ENCODE results near the gene FHL2.

FHL2 gene

DNA sequence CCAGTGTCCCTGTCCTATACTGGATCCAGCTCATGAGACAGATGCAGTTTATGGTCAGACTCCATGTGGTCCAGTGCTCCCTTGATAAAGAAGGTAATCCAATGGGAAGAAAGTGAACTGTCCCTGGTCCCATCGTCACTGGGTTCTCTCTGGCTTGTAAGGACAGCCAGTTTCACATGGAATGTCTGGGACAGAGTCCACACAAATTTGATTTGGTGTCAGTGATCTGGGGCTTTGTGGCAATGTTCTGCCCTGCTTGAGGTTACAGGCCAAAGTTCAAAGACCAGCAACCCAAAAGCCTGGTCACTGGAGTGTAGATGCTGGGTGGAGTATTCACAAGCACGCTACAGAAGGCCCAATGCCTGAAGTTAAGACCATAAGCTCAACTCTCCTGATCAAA lies 22.2 kb upstream of the FHL2 start:
- no peak for DNase-seq (ENCODE audit: low read depth in 2 of 2)

DNA sequence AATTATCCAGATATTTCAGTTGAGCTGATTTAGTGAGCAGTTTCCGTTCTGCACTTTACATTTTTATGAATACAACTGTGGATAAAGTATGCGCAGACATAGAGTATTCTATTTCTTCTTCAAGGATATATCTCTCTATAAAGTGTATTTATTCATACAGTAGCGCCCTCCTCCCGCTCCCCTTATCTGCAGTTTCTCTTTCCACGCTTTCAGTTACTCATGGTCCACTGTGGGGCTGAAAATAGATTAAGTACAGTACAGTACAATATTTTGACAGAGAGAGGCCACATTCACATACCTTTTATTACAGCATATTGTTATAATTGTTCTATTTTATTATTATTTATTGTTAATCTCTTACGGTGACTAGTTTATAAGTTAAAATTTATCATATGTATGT lies 19.7 kb upstream of the FHL2 start:
- DNase-seq (ENCODE audit: low read depth in 2 of 2) = no peak

DNA sequence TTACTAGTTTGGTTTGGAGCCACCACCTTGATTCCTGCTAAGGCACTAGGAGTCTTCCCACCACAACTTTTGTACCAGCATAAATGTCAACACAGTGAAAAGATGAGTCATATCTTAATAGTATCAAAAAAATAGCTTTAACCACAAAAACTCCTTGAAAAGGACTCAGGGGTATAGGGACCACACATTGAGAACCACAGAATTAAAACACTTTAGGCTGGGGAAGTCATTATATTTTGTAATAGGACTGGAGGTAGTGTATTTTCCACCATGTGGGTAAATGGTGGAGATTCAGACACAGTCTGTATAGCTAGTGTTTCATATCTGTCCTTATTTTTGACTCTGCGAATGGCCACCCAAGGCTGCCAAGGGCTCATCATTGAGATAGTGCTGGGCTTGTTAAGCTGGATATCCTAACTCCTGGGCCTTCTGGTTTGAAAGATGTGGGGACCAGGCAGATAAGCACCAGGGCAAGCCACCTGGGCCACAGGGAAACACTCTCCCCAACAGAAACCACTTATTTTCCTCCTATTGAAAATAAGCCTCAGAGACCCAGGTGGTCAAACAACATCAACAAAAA lies 19.1 kb upstream of the FHL2 start:
- no peak for DNase-seq (ENCODE audit: low read depth in 2 of 2)

DNA sequence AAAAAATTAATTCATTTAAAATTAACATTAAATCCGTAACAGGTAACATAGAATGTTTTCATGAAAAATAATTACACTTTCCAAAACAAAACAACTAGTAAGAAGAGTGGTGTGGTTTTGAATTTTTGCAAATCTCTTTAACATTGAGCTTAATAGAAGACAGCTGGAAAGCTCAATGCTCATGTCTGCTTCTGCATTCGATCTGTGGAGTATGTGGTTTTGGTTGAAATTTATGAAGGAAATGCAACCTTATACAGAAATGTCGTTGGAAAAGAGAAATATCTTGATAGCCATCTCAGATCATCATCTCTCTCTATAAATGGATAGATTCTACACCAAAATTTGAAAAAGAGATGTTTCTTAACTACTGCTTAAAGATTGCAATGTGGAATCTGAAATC lies 17.3 kb upstream of the FHL2 start:
- DNase-seq (ENCODE audit: low read depth in 2 of 2) = no peak

DNA sequence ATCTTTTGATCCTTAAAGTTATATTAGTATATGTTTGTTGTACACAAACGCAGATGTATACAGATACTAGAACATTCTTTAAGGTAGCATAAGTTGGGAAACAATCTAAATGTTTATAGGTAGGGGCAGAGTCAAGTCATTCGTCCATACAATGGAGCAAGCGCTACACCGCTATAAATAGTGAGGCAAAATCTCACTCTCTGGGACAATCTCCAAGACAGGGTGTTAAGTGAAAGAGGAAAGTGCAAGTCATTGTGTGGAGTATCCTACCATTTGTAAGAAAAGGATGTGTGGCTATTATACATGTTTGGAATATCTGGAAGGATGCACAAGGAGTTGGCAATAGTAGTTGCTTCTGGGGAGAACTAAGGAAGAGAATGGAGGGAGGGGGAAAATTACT lies 16.2 kb upstream of the FHL2 start:
- no peak for DNase-seq (ENCODE audit: low read depth in 2 of 2)

DNA sequence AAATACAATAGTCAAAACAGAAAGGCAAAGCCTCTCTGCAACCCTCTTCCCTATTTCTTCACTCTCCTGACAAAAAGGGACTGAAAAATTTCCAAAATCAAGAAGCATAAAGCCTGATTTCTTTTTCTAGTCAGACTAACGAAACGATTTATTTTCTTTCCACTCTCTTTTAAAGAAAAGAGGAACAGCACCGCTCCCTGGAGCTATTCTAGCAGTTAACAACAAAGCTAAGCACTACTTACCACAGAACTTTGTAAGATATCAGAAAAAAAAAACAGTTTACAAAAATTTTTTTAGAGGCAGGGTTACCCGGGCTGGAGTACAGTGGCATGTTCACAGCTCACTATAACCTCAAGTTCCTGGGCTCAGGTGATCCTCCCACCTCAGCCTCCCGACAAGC lies 14.4 kb upstream of the FHL2 start:
- DNase-seq (ENCODE audit: low read depth in 2 of 2) = no peak

DNA sequence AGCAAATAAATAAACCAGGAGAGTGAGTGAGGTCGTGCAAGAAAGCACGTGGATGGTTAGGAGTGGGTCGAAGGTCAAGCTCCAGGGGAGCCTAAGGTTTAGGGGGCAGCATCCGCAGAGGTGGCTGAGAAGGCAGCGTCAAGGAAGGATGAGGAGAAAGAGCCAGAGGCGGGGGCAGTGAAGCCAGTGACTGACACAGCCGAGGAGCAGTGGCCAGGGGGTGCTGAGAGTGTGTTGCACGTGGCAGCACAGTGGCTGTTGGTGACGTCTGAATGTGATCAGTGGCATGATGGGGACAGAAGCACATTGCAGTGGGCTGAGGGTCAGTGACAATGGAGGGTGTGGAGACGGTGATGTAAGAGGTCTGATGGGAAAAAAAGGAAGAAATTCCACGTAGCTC lies 13.7 kb upstream of the FHL2 start:
- DNase-seq (ENCODE audit: low read depth in 2 of 2) = no peak

DNA sequence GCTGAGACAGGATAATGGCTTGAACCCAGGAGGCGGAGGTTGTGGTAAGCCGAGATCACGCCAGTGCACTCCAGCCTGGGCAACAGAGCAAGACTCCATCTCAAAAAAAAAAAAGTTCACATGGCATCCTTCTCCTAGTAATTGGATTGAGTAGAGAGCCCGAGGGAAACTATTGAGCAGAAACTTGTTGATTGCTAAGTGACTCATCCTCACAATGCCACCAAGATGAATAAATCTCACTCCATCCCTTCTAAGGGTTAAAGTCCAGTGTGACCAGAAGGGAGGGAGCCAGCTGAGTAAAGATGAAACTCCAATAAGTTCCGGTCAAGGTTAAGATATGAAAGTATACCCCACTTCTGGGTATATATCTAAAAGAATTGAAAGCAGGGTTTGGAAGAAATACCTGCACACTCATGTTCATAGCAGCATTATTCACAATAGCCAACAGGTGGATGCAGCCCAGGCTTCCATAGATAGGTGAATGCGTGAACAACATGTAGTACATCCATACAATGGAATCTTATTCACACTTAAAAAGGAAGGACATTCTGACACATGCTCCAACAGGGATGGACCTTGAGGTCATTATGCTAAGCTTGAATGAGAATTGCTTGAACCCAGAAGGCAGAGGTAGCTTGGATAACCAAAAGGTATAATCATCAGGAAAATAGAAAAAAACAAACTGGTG lies 13.0 kb upstream of the FHL2 start:
- DNase-seq (ENCODE audit: low read depth in 2 of 2) = no peak

DNA sequence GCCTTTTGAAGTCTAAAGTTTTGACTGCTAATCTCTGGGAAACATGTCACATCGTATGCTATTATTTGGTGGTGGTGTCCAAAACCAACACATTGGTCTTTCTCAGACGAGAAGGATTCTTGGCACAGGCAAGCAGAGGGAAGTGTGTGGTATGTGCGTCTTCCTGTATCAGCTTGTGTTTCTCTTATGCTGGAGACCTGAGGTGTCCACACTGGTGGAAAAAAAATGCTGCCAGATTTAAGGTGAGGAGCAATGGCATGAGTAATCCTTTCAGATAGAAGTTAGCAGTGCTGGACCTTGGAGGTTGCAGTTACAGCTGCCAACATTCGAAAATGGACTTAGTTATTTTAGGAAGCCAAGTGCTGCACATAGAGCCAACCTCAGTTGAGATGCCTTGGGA lies 11.7 kb upstream of the FHL2 start:
- no peak for DNase-seq (ENCODE audit: low read depth in 2 of 2)

DNA sequence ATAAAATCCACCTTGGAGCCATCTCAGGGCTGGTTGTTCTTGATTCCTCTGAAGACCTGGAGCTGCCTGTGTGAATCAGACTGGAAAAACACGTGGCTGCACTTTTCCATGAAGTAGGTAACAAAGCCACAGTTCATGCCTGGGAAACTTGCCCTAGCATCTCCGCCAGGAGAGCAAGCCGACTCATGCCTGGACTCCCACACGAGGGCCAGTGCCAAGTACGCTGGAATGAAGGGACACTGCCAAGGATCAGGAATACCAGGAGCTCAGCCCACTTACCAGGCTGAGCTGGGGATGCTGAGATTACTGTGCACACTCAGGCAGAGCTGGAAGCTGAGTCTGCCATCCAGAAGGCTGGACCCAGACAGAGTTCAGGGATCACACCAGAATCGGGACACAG lies 10.9 kb upstream of the FHL2 start:
- no peak for DNase-seq (ENCODE audit: low read depth in 2 of 2)

DNA sequence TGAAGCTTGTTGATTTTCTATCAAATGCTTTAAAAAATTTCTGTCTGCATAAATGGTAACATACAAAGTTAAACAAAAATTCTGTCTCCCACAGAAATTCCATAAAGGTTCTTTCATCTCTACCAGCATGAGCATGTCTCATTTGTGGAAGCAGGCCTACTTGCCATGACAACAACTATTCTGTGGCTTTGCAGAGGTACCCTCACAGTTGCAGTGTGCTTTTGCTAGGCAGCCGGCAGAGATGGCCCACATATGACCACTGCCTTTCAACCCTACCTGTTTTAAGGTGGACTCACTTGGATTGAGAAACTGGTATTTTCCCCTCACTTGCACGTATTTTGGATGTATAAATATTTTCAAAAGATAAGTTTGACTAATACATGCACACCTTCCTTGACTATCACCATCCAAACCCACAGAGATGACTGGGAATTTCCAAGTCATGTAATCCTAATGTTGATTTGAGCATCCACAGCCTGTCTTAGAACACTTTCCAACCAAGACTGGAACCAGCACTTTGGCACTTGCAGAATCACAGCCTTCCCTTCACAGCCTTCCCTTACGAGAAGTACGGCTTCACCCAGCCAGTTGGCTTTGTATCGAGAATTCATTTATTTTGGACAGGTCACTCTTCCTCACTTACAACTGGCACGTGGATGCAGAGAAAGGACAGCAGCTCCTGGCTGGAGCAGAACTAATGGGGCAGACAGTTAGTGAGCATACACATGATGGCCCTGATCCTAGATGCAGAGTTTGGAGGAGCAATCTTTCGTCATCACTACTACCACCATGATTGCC lies 9.3 kb upstream of the FHL2 start:
- no peak for DNase-seq (ENCODE audit: low read depth in 2 of 2)

DNA sequence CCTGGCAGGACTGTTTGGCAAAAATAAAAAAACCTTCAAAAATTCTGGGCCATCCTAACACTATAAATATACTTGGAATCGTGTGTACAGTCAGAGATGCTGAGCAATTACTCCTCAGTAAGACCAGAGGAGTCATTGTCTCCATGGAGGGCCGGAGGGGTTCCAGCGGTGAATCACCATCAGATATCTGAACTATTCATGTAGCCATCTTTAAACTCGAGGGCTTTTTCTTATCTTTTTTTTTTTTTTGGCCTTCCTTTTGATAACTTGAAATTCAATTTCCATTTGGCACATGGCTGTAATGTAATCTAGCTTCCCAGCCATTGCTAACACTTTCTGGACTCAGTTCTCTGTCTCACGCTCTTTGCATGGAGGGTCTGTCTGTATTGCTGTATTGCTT lies 7.4 kb upstream of the FHL2 start:
- DNase-seq (ENCODE audit: low read depth in 2 of 2) = no peak

DNA sequence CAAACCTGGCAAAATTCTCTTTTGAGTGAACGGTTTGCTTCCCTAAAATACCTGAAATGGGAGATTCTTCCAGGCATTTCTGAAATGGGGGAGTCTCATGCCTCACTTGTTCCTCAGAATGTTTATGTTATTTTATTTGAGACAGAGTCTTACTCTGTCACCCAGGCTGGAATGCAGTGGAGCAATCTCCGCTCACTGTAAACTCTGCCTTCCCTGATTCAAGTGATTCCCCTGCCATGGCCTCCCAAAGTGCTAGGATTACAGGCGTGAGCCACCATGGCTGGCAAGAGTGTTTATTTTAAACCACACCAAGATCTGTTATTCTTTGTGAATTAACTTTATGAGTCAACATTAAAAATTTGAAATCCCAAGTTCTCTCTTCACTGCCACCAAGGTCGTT lies 6.4 kb upstream of the FHL2 start:
- no peak for DNase-seq (ENCODE audit: low read depth in 2 of 2)

DNA sequence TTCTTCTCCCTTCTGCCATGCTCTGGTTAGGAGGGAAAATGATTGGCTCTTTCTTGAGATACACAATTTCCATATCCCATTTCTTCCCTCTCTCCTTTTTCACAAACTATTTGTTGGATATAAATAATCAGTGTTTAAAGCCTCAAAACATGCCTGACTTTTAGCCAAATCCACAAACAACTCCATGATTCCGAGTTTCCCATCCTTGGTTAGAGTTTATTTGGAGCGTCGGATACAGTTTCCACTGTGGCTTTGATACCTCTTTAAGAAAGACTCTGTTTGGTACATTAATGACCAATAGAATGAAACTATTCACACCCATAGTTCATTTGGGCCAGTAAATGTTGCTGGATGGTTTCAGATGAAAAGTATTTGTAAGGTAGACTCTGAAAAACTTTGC lies 5.9 kb upstream of the FHL2 start:
- no peak for DNase-seq (ENCODE audit: low read depth in 2 of 2)

DNA sequence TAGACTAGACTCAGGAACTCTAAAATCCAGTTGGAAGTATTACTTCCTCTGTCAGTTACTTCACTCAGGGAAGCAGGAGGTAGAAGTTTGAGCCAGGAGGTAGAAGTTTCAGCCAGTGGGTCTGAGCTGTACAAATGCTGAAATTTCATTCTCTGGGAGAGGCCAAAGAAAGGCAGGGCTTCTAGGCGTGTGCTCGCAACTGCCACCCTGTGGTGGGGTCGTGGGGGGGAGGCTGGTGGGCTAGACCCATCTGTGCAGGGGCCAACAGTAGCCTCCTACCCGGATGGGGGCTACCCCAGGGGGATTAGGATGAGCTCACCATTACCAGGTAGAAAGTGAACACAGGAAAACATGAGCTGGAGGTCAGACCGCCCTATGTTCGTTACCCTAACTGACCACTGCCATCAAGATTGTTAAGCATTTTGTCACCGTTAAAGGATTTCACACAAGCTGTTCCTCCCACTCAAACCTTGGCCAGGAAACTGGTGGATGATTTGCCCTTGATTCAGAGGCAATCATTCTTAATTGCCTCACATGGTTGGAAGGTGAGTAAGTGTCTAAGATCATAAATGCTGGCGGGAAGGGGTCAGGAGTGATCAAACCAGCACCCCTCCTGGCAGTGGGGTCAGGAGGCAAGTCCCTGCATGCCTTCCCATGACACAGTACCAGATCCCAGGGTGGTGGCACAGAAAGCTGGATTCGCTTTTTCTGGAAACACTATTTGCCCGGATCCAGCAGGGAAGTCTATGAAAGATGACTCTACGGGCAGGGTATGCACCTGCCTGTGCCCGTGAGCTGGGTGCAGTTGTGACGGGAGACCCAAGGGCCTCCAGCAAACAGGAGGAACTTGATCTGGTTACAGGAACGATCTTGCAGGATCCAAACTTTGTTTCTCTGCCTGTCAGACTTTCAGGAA lies 5.2 kb upstream of the FHL2 start:
- DNase-seq (ENCODE audit: low read depth in 2 of 2) = no peak

DNA sequence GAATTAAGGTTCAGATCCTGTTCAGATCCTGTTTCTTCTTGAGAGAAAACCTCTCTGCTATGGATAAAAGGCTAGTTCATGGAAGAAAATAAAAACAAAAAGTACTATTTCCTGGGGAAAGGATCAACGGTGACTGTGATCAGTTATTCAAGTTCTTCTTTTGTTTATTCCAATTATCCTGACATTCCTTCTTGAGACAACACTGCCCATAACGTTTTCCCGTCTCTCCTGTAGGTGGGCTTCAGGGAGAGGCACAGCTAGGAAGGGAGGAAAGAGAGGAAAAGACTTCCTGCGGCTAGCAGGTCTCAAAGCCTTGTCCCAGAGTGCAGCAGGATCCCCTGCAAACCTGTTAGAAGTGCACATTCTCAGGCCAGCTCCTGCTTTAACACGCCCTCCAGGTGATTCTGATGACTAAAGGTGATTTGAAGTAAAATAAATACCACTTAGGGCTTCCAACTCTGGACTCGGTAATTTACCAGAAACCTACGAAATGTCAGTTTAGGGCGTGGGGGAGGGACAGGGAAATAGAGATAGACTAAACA lies 4.5 kb upstream of the FHL2 start:
- no peak for DNase-seq (ENCODE audit: low read depth in 2 of 2)

DNA sequence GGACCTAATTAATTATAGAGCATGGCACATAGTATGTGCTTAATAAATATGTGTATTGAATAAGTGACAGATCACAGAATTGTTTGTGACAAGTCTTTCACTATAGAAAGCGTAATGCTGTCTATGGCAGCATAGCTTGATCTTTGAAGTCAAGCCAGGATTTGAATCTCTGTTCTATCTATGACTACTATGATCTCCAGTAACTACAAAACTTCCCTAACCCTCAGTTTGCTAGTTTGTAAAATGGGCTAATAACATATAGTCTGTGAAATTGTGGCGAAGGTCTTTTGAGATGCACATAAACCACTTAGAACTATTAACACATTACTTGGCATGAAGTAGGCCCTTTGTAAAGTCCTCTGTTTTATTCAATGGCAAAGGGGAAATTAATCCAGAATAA lies 4.0 kb upstream of the FHL2 start:
- DNase-seq (ENCODE audit: low read depth in 2 of 2) = no peak

DNA sequence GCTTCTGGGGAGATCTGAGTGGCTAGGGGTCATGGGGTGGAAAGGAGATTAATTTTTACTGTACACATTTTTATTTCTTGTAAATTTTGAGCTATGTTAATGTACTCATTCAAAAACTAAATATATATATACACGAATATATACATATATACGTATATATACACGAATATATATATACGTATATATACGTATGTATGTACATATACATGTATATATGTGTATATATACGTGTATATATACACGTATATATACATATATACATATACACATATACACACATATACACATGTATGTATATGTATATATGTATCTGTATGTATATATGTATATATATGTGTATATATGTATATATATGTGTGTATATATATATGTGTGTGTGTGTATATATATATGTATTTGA lies 3.0 kb upstream of the FHL2 start:
- no peak for DNase-seq (ENCODE audit: low read depth in 2 of 2)

DNA sequence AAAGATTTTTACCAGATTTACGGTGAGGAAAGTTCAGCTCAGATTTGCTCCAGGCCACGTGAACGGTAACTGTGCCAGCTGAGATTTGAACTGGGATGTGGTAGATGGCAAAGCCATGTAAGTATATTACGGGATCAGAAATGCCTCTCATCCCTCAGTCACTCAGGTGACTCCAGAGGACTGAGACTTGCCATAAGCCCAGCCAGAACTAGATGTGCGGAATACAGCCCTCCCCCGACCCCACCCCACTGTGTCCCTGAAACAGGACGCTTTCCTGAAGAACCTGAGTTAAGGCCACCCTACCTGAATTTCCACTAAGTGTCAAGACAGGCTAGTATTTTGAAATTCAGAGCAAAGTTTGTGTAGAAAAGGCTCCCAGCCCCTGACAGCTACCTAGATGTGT lies 1.3 kb upstream of the FHL2 start:
- no peak for DNase-seq (ENCODE audit: low read depth in 2 of 2)

DNA sequence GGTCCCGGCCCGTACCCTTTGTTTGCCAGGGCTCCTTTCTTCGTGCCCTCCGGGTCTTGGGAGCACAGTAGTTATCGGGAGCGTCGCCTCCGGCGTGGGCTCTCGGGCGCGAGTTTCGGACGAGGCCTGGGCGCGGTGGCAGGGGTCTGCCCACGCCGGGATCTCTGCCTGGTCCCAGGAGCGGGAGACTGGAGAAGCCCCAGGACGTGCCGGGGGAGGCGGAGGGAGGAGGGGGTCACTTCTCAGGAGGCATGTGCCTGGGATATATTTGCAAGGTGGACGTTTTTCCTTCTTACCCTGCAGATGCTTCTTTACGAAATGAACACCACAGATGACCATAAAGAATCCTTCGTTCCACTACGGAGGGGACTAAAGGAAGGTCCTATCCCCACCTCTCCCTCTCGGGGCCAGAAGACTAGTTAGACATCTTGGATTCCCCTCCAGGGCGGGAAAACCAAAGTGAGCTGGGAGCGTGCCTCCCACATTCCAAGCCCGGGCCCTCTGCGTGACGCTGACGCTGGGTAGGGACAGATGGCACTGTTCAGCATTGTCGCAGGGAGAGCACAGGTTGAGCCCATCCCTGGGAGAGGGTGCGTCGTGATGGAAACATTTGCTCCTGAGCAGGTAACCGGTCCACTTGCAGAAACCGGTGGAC lies 483 bp upstream of the FHL2 start:
- no peak for DNase-seq (ENCODE audit: low read depth in 2 of 2)

DNA sequence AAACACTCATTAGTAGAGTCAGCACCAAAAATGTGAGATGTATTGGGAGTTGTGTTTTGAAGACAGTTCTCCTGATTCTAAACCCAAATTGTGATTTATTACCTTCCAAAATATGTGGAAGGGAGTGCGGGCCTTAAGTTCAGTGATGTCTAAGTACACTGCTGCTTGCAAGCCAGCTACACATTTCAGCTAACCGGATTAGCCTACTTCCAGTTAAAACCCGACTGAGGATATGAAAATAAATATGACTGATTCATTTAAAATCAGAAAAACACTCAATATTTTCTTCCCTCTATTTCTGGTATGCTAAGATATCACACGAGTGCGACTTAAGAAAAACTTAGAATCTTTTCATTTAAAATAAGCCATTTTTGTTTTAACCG lies 907 bp downstream of the FHL2 start:
- DNase-seq (ENCODE audit: low read depth in 2 of 2) = no peak

Data from stimulated activated CD4-positive, alpha-beta T cell treated with anti-CD3 and anti-CD28 coated beads, Interleukin-4, amount 100 ng/mL, for 48 hours (primary cell).